ENCODE data around the gene TP53. TPM values are rescaled to one million over a fixed set of nuclear protein-coding genes. Genes with fewer than 3 reads are reported as not detected.

TP53 gene
- total and polyA plus RNA-seq, 2 donors = 31.9 to 34.3 TPM

- Histone ChIP-seq H3K4me3 (ENCODE audit: low read length in 2 of 2) (no peak overlapping the region), H3K27me3 (ENCODE audit: control insufficient read depth in 2 of 2, insufficient read depth in 1 of 2, low read length in 1 of 2) (peaks cover 38 to 61% of the 10 kb centered on the region in 2 donors)
- no peak for DNase-seq (ENCODE audit: low read depth in 6 of 9, low spot score in 9 of 9)
Observed at GRCh38 chr17:7703584-7704479, 16.5 kb upstream of the TP53 start.

GRCh38 chr17:7702776-7703175, 15.5 kb upstream of the TP53 start:
- Histone ChIP-seq H3K27me3 (ENCODE audit: control insufficient read depth in 2 of 2, insufficient read depth in 1 of 2, low read length in 1 of 2) (peaks cover 38 to 51% of the 10 kb centered on the region in 2 donors), H3K36me3 (ENCODE audit: control insufficient read depth in 2 of 2, insufficient read depth in 2 of 2, low read length in 1 of 2) (peaks cover 18 to 25% of the 10 kb centered on the region in 2 donors), H3K27ac (ENCODE audit: low read depth in 1 of 2, low read length in 1 of 2) (no peak overlapping the region), H3K4me3 (ENCODE audit: low read length in 2 of 2) (no peak overlapping the region), H3K4me1 (ENCODE audit: control insufficient read depth in 2 of 2, insufficient read depth in 2 of 2, low read length in 2 of 2) (peaks cover 8 to 11% of the 10 kb centered on the region in 2 donors), H3K9me3 (ENCODE audit: control insufficient read depth in 2 of 2, insufficient read depth in 1 of 2, low read length in 1 of 2) (peaks cover 0 to 11% of the 10 kb centered on the region in 2 donors)
- no peak for DNase-seq (ENCODE audit: low read depth in 6 of 9, low spot score in 9 of 9)
- WGBS = 98% methylated on average over 13 of the region's 13 CpGs

More at GRCh38 chr17:7703584-7704479, 16.5 kb upstream of the TP53 start:
- Histone ChIP-seq H3K27ac (ENCODE audit: low read depth in 1 of 2, low read length in 1 of 2) (no peak overlapping the region), H3K36me3 (ENCODE audit: control insufficient read depth in 2 of 2, insufficient read depth in 2 of 2, low read length in 1 of 2) (peaks cover 18 to 25% of the 10 kb centered on the region in 2 donors), H3K4me1 (ENCODE audit: control insufficient read depth in 2 of 2, insufficient read depth in 2 of 2, low read length in 2 of 2) (peaks cover 8 to 11% of the 10 kb centered on the region in 2 donors), H3K9me3 (ENCODE audit: control insufficient read depth in 2 of 2, insufficient read depth in 1 of 2, low read length in 1 of 2) (peaks cover 0 to 11% of the 10 kb centered on the region in 2 donors)
- 73% methylated on average over 24 of the region's 24 CpGs for WGBS

- Histone ChIP-seq H3K4me3 (ENCODE audit: low read length in 2 of 2) (no peak overlapping the region), H3K9me3 (ENCODE audit: control insufficient read depth in 2 of 2, insufficient read depth in 1 of 2, low read length in 1 of 2) (peaks cover 0 to 8% of the 10 kb centered on the region in 2 donors), H3K27me3 (ENCODE audit: control insufficient read depth in 2 of 2, insufficient read depth in 1 of 2, low read length in 1 of 2) (peaks cover 28 to 40% of the 10 kb centered on the region in 2 donors), H3K36me3 (ENCODE audit: control insufficient read depth in 2 of 2, insufficient read depth in 2 of 2, low read length in 1 of 2) (peaks cover 21 to 25% of the 10 kb centered on the region in 2 donors), H3K27ac (ENCODE audit: low read depth in 1 of 2, low read length in 1 of 2) (no peak overlapping the region), H3K4me1 (ENCODE audit: control insufficient read depth in 2 of 2, insufficient read depth in 2 of 2, low read length in 2 of 2) (peaks cover 8 to 11% of the 10 kb centered on the region in 2 donors)
- DNase-seq (ENCODE audit: low read depth in 6 of 9, low spot score in 9 of 9) = no peak
- WGBS = 97% methylated on average over 14 of the region's 14 CpGs
Observed at GRCh38 chr17:7701681-7702080, 14.4 kb upstream of the TP53 start.

GRCh38 chr17:7700510-7700909, 13.2 kb upstream of the TP53 start:
- Histone ChIP-seq H3K27ac (ENCODE audit: low read depth in 1 of 2, low read length in 1 of 2) (no peak overlapping the region), H3K36me3 (ENCODE audit: control insufficient read depth in 2 of 2, insufficient read depth in 2 of 2, low read length in 1 of 2) (peaks cover 25 to 27% of the 10 kb centered on the region in 2 donors), H3K4me3 (ENCODE audit: low read length in 2 of 2) (no peak overlapping the region), H3K27me3 (ENCODE audit: control insufficient read depth in 2 of 2, insufficient read depth in 1 of 2, low read length in 1 of 2) (peaks cover 17 to 28% of the 10 kb centered on the region in 2 donors), H3K4me1 (ENCODE audit: control insufficient read depth in 2 of 2, insufficient read depth in 2 of 2, low read length in 2 of 2) (peaks cover 7 to 8% of the 10 kb centered on the region in 2 donors), H3K9me3 (ENCODE audit: control insufficient read depth in 2 of 2, insufficient read depth in 1 of 2, low read length in 1 of 2) (peaks cover 0 to under 1% of the 10 kb centered on the region in 2 donors)
- 97% methylated on average over 7 of the region's 7 CpGs for WGBS
- DNase-seq (ENCODE audit: low read depth in 6 of 9, low spot score in 9 of 9) = no peak

- Histone ChIP-seq H3K4me3 (ENCODE audit: low read length in 2 of 2) (no peak overlapping the region), H3K36me3 (ENCODE audit: control insufficient read depth in 2 of 2, insufficient read depth in 2 of 2, low read length in 1 of 2) (peaks cover 26 to 29% of the 10 kb centered on the region in 2 donors), H3K4me1 (ENCODE audit: control insufficient read depth in 2 of 2, insufficient read depth in 2 of 2, low read length in 2 of 2) (no peaks in the 10 kb centered on the region), H3K27ac (ENCODE audit: low read depth in 1 of 2, low read length in 1 of 2) (no peak overlapping the region), H3K9me3 (ENCODE audit: control insufficient read depth in 2 of 2, insufficient read depth in 1 of 2, low read length in 1 of 2) (no peaks in the 10 kb centered on the region), H3K27me3 (ENCODE audit: control insufficient read depth in 2 of 2, insufficient read depth in 1 of 2, low read length in 1 of 2) (peaks cover 0 to 3% of the 10 kb centered on the region in 2 donors)
- 97% methylated on average over 4 of the region's 4 CpGs for WGBS
- no peak for DNase-seq (ENCODE audit: low read depth in 6 of 9, low spot score in 9 of 9)
Observed at GRCh38 chr17:7697828-7698588, 10.7 kb upstream of the TP53 start.

GRCh38 chr17:7695586-7695985, 8.3 kb upstream of the TP53 start:
- Histone ChIP-seq H3K9me3 (ENCODE audit: control insufficient read depth in 2 of 2, insufficient read depth in 1 of 2, low read length in 1 of 2) (no peaks in the 10 kb centered on the region), H3K27me3 (ENCODE audit: control insufficient read depth in 2 of 2, insufficient read depth in 1 of 2, low read length in 1 of 2) (no peaks in the 10 kb centered on the region), H3K4me3 (ENCODE audit: low read length in 2 of 2) (no peak overlapping the region), H3K27ac (ENCODE audit: low read depth in 1 of 2, low read length in 1 of 2) (no peak overlapping the region), H3K36me3 (ENCODE audit: control insufficient read depth in 2 of 2, insufficient read depth in 2 of 2, low read length in 1 of 2) (peaks cover 4 to 16% of the 10 kb centered on the region in 2 donors), H3K4me1 (ENCODE audit: control insufficient read depth in 2 of 2, insufficient read depth in 2 of 2, low read length in 2 of 2) (no peaks in the 10 kb centered on the region)
- no peak for DNase-seq (ENCODE audit: low read depth in 6 of 9, low spot score in 9 of 9)
- 98% methylated on average over 10 of the region's 10 CpGs for WGBS

- 31% methylated on average over 13 of the region's 13 CpGs for WGBS
- no peaks in the 10 kb centered on the region for H3K27me3 ChIP-seq (ENCODE audit: control insufficient read depth in 2 of 2, insufficient read depth in 1 of 2, low read length in 1 of 2)
- peak overlapping the region; percentile 92 to 93 for H3K4me3 ChIP-seq (ENCODE audit: low read length in 2 of 2)
- H3K9me3 ChIP-seq (ENCODE audit: control insufficient read depth in 2 of 2, insufficient read depth in 1 of 2, low read length in 1 of 2) = no peaks in the 10 kb centered on the region
- H3K27ac ChIP-seq (ENCODE audit: low read depth in 1 of 2, low read length in 1 of 2) = no peak overlapping the region
- peaks cover 0 to 15% of the 10 kb centered on the region in 2 donors for H3K36me3 ChIP-seq (ENCODE audit: control insufficient read depth in 2 of 2, insufficient read depth in 2 of 2, low read length in 1 of 2)
- H3K4me1 ChIP-seq (ENCODE audit: control insufficient read depth in 2 of 2, insufficient read depth in 2 of 2, low read length in 2 of 2) = peaks cover 4 to 24% of the 10 kb centered on the region in 2 donors
- DNase-seq (ENCODE audit: low read depth in 6 of 9, low spot score in 9 of 9) = no peak
Observed at GRCh38 chr17:7688808-7689316, 1.6 kb upstream of the TP53 start.

GRCh38 chr17:7687908-7688807, 868 bp upstream of the TP53 start, which contains the start of gene WRAP53:
Gene WRAP53 (plus strand): TSS chr17:7688477. CDS start chr17:7688649, 172 bp downstream.
- H3K27ac ChIP-seq (ENCODE audit: low read depth in 1 of 2, low read length in 1 of 2) = peak within 1 kb of the TSS; percentile 99
- peak; percentile 88 to 98 (median 93) for DNase-seq (ENCODE audit: low read depth in 6 of 9, low spot score in 9 of 9)
- H3K4me1 ChIP-seq (ENCODE audit: control insufficient read depth in 2 of 2, insufficient read depth in 2 of 2, low read length in 2 of 2) = peaks cover 4 to 25% of the 10 kb centered on the region in 2 donors
- H3K27me3 ChIP-seq (ENCODE audit: control insufficient read depth in 2 of 2, insufficient read depth in 1 of 2, low read length in 1 of 2) = no peaks in the 10 kb centered on the region
- H3K4me3 ChIP-seq (ENCODE audit: low read length in 2 of 2) = peak within 1 kb of the TSS; percentile 92 to 93
- no peaks in the 10 kb centered on the region for H3K9me3 ChIP-seq (ENCODE audit: control insufficient read depth in 2 of 2, insufficient read depth in 1 of 2, low read length in 1 of 2)
- peaks cover 0 to 18% of the 10 kb centered on the region in 2 donors for H3K36me3 ChIP-seq (ENCODE audit: control insufficient read depth in 2 of 2, insufficient read depth in 2 of 2, low read length in 1 of 2)
- under 1% methylated on average over 51 of the region's 51 CpGs for WGBS

Measured in thymus (tissue), 11 donors.